ENCODE measurements around the gene PIAS4.

DNA sequence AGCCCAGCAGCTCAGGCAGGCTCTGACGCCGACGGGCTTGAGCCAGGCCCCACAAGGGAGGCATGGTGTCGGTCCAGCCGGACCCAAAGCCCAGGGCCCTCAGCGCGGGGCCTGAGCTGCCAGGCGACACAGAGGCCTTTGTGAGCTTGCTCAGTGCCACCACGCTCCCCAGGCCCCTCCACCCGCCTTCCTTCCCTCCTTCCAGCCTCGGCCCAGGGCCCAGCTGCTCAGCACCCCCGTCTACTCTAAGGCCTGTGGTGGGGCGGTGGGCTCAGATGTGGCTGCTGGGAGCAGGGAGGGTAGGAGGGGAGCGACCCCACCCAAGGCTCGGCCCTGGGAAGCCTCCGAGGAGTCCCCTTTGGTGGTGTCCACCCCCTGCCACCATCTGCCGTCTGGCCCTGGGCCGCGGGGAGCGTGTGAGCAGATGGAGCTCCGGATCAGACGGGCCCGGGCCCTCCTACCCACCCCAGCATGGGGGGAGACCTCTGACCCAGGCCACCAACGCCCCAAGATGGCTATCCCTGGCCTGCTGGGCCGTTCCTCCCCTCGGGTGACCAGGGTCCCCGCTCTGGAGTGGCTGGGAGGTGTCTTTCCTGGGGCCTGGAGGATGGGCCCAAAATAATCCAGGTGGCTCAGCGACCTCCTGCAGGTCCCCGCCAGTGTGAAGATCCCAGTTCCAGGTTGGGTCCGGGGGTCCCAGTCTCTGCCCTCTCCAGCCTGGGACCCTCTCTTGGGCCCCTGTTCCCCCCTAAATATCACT, 51.3 kb downstream of the PIAS4 start:
- TF ChIP-seq, protein P1, sequence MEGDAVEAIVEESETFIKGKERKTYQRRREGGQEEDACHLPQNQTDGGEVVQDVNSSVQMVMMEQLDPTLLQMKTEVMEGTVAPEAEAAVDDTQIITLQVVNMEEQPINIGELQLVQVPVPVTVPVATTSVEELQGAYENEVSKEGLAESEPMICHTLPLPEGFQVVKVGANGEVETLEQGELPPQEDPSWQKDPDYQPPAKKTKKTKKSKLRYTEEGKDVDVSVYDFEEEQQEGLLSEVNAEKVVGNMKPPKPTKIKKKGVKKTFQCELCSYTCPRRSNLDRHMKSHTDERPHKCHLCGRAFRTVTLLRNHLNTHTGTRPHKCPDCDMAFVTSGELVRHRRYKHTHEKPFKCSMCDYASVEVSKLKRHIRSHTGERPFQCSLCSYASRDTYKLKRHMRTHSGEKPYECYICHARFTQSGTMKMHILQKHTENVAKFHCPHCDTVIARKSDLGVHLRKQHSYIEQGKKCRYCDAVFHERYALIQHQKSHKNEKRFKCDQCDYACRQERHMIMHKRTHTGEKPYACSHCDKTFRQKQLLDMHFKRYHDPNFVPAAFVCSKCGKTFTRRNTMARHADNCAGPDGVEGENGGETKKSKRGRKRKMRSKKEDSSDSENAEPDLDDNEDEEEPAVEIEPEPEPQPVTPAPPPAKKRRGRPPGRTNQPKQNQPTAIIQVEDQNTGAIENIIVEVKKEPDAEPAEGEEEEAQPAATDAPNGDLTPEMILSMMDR (IDR thresholded peaks at IDR 0.05 in 2 of 3, conservative IDR thresholded peaks at IDR 0.05 in 1 of 3; ENCODE audit: insufficient read depth in 2 of 3, low read depth in 1 of 3, low read length in 3 of 3): no peak
- no peak for TF ChIP-seq ZNF699 (CRISPR knock-in tag; IDR thresholded peaks at IDR 0.05; ENCODE audit: insufficient replicate concordance)
- TF ChIP-seq CHD1 (IDR thresholded peaks at IDR 0.05; ENCODE audit: low read length): no peak
- no peak for TF ChIP-seq ELF4 (CRISPR knock-in tag; IDR thresholded peaks at IDR 0.05)
- TF ChIP-seq SP2 (IDR thresholded peaks at IDR 0.05; ENCODE audit: extremely low read depth, low read depth, low read length, poor library complexity, severe bottlenecking): no peak
- TF ChIP-seq, protein P2, sequence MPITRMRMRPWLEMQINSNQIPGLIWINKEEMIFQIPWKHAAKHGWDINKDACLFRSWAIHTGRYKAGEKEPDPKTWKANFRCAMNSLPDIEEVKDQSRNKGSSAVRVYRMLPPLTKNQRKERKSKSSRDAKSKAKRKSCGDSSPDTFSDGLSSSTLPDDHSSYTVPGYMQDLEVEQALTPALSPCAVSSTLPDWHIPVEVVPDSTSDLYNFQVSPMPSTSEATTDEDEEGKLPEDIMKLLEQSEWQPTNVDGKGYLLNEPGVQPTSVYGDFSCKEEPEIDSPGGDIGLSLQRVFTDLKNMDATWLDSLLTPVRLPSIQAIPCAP (CRISPR knock-in tag; IDR thresholded peaks at IDR 0.05; ENCODE audit: borderline replicate concordance): no peak
- TF ChIP-seq, protein P3, sequence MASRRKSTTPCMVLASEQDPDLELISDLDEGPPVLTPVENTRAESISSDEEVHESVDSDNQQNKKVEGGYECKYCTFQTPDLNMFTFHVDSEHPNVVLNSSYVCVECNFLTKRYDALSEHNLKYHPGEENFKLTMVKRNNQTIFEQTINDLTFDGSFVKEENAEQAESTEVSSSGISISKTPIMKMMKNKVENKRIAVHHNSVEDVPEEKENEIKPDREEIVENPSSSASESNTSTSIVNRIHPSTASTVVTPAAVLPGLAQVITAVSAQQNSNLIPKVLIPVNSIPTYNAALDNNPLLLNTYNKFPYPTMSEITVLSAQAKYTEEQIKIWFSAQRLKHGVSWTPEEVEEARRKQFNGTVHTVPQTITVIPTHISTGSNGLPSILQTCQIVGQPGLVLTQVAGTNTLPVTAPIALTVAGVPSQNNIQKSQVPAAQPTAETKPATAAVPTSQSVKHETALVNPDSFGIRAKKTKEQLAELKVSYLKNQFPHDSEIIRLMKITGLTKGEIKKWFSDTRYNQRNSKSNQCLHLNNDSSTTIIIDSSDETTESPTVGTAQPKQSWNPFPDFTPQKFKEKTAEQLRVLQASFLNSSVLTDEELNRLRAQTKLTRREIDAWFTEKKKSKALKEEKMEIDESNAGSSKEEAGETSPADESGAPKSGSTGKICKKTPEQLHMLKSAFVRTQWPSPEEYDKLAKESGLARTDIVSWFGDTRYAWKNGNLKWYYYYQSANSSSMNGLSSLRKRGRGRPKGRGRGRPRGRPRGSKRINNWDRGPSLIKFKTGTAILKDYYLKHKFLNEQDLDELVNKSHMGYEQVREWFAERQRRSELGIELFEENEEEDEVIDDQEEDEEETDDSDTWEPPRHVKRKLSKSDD (conservative IDR thresholded peaks at IDR 0.05; ENCODE audit: low read length): no peak
- TF ChIP-seq NEUROD1 (IDR thresholded peaks at IDR 0.05; ENCODE audit: borderline replicate concordance, low read depth, low read length, partially characterized antibody): no peak
- TF ChIP-seq TAF15 (IDR thresholded peaks at IDR 0.05; ENCODE audit: low read depth, low read length): no peak
- no peak for TF ChIP-seq RFX5 (IDR thresholded peaks at IDR 0.05; ENCODE audit: low read depth, low read length)
- no peak for TF ChIP-seq BDP1 (IDR thresholded peaks at IDR 0.05; ENCODE audit: insufficient read depth, insufficient read length)
- TF ChIP-seq ZNF124 (CRISPR knock-in tag; IDR thresholded peaks at IDR 0.05): no peak
- TF ChIP-seq RB1 (IDR thresholded peaks at IDR 0.05; ENCODE audit: low read depth): no peak
